Naive B cell (primary cell): ENCODE data around the gene LRRFIP1. TPM values are rescaled to one million over a fixed set of nuclear protein-coding genes. Genes with fewer than 3 reads are reported as not detected.

ENCODE experiments used
- ATAC-seq, 2 donors: fragments of 150-1000 bp; cut with Tn5 transposase; 2 replicates each; pipeline ENCODE4 v1.10.0; 2021; ENCODE audit warnings: low read depth in 2 of 2, mild to moderate bottlenecking in 2 of 2, moderate library complexity in 2 of 2
- DNase-seq: peaks from one replicate; pipeline ENCODE4 v3.0.0; 2022
- H3K27ac Mint-ChIP-seq, 6 donors: one replicate each; pipeline ENCODE4 v1.8.0; 2020 to 2022; ENCODE audit warnings: mild to moderate bottlenecking in 6 of 6, mixed read lengths in 6 of 6, moderate library complexity in 5 of 6, inconsistent platforms in 2 of 6
- H3K27me3 Mint-ChIP-seq, 3 donors: one replicate each; pipeline ENCODE4 v1.8.0; 2021 to 2022; ENCODE audit warnings: mixed read lengths in 3 of 3, mild to moderate bottlenecking in 1 of 3
- H3K36me3 Mint-ChIP-seq, 2 donors: one replicate each; pipeline ENCODE4 v1.8.0; 2020 to 2022; ENCODE audit warnings: mixed read lengths in 2 of 2, inconsistent platforms in 1 of 2, mild to moderate bottlenecking in 1 of 2
- H3K4me1 Mint-ChIP-seq, 3 donors: one replicate each; pipeline ENCODE4 v1.8.0; 2020 to 2022; ENCODE audit warnings: mixed read lengths in 3 of 3, inconsistent platforms in 1 of 3, mild to moderate bottlenecking in 1 of 3, moderate library complexity in 1 of 3
- H3K4me3 Mint-ChIP-seq, 8 donors: one replicate each; pipeline ENCODE4 v1.8.0; 2020 to 2022; ENCODE audit warnings: mild to moderate bottlenecking in 8 of 8, mixed read lengths in 8 of 8, moderate library complexity in 8 of 8, inconsistent platforms in 2 of 8
- H3K9me3 Mint-ChIP-seq, 7 donors: one replicate each; pipeline ENCODE4 v1.8.0; 2020 to 2022; ENCODE audit warnings: mixed read lengths in 7 of 7, mild to moderate bottlenecking in 5 of 7, inconsistent platforms in 2 of 7, moderate library complexity in 1 of 7
- polyA plus RNA-seq, 6 donors: library from polyadenylated mRNA; unstranded; fragments of 300-500 nt; fragmentation: Illumina TruSeq; gene quantifications; one replicate each; pipeline ENCODE4 v1.2.3, GENCODE V29; 2021; ENCODE audit warnings: low read depth in 6 of 6

The LRRFIP1 gene
- polyA plus RNA-seq, 6 donors from 2014 or later = 45.8 to 88.7 (median 68.2) TPM

- ATAC-seq (no peak), DNase-seq (no peak)
- peaks cover 38 to 49% (median 49%) of the 10 kb centered on the region in 3 donors for H3K4me1 Mint-ChIP-seq
- H3K36me3 Mint-ChIP-seq = no peaks in the 10 kb centered on the region
- H3K9me3 Mint-ChIP-seq = no peaks in the 10 kb centered on the region
- H3K4me3 Mint-ChIP-seq = no peak overlapping the region
- peak overlapping the region in 2 of 6 donors; percentile 6 to 15 for H3K27ac Mint-ChIP-seq
- no peaks in the 10 kb centered on the region for H3K27me3 Mint-ChIP-seq
Measured at GRCh38 chr2:237734905-237735623, 107.7 kb downstream of the LRRFIP1 start.

GRCh38 chr2:237735798-237736197, 108.4 kb downstream of the LRRFIP1 start:
- Mint-ChIP-seq H3K9me3 (no peaks in the 10 kb centered on the region), H3K27ac (peak overlapping the region in 3 of 6 donors; percentile 6 to 16 (median 13)), H3K4me3 (no peak overlapping the region), H3K36me3 (no peaks in the 10 kb centered on the region), H3K4me1 (peaks cover 44 to 49% (median 47%) of the 10 kb centered on the region in 3 donors), H3K27me3 (no peaks in the 10 kb centered on the region)
- no peak for ATAC-seq
- DNase-seq = no peak

GRCh38 chr2:237736783-237737182, 109.4 kb downstream of the LRRFIP1 start:
- DNase-seq (no peak), ATAC-seq (no peak)
- peak overlapping the region in 1 of 8 donors; percentile 55 for H3K4me3 Mint-ChIP-seq
- peaks cover 40 to 44% (median 43%) of the 10 kb centered on the region in 3 donors for H3K4me1 Mint-ChIP-seq
- peak overlapping the region in 3 of 6 donors; percentile 74 to 84 (median 83) for H3K27ac Mint-ChIP-seq
- no peaks in the 10 kb centered on the region for H3K36me3 Mint-ChIP-seq
- no peaks in the 10 kb centered on the region for H3K9me3 Mint-ChIP-seq
- H3K27me3 Mint-ChIP-seq = no peaks in the 10 kb centered on the region

- Mint-ChIP-seq H3K27me3 (no peaks in the 10 kb centered on the region), H3K27ac (peak overlapping the region in 4 of 6 donors; percentile 38 to 84 (median 61)), H3K4me3 (no peak overlapping the region), H3K36me3 (no peaks in the 10 kb centered on the region), H3K9me3 (no peaks in the 10 kb centered on the region), H3K4me1 (peaks cover 38 to 42% (median 39%) of the 10 kb centered on the region in 3 donors)
- ATAC-seq (no peak), DNase-seq (no peak)
Measured at GRCh38 chr2:237737196-237737865, 109.9 kb downstream of the LRRFIP1 start.

GRCh38 chr2:237738255-237738654, 110.9 kb downstream of the LRRFIP1 start:
- ATAC-seq = no peak
- peak overlapping the region in 3 of 6 donors; percentile 39 to 83 (median 82) for H3K27ac Mint-ChIP-seq
- H3K9me3 Mint-ChIP-seq = no peaks in the 10 kb centered on the region
- no peaks in the 10 kb centered on the region for H3K36me3 Mint-ChIP-seq
- H3K4me3 Mint-ChIP-seq = no peak overlapping the region
- no peak for DNase-seq
- peaks cover 40 to 45% (median 41%) of the 10 kb centered on the region in 3 donors for H3K4me1 Mint-ChIP-seq
- no peaks in the 10 kb centered on the region for H3K27me3 Mint-ChIP-seq

- peaks cover 42 to 50% (median 45%) of the 10 kb centered on the region in 3 donors for H3K4me1 Mint-ChIP-seq
- DNase-seq (no peak), ATAC-seq (no peak)
- no peaks in the 10 kb centered on the region for H3K27me3 Mint-ChIP-seq
- no peaks in the 10 kb centered on the region for H3K36me3 Mint-ChIP-seq
- peak overlapping the region in 2 of 6 donors; percentile 76 to 96 for H3K27ac Mint-ChIP-seq
- H3K9me3 Mint-ChIP-seq = no peaks in the 10 kb centered on the region
- H3K4me3 Mint-ChIP-seq = no peak overlapping the region
Measured at GRCh38 chr2:237739101-237739500, 111.7 kb downstream of the LRRFIP1 start.

- DNase-seq (no peak), ATAC-seq (no peak)
- Mint-ChIP-seq H3K4me3 (no peak overlapping the region), H3K27ac (peak overlapping the region in 5 of 6 donors; percentile 54 to 95 (median 64)), H3K36me3 (no peaks in the 10 kb centered on the region), H3K4me1 (peaks cover 50 to 56% (median 50%) of the 10 kb centered on the region in 3 donors), H3K27me3 (no peaks in the 10 kb centered on the region), H3K9me3 (no peaks in the 10 kb centered on the region)
Measured at GRCh38 chr2:237742191-237742590, 114.8 kb downstream of the LRRFIP1 start.

GRCh38 chr2:237742614-237743013, 115.2 kb downstream of the LRRFIP1 start:
- H3K9me3 Mint-ChIP-seq = no peaks in the 10 kb centered on the region
- ATAC-seq (no peak), DNase-seq (no peak)
- peak overlapping the region in 1 of 8 donors; percentile 36 for H3K4me3 Mint-ChIP-seq
- no peaks in the 10 kb centered on the region for H3K36me3 Mint-ChIP-seq
- H3K27ac Mint-ChIP-seq = peak overlapping the region in 5 of 6 donors; percentile 54 to 95 (median 78)
- no peaks in the 10 kb centered on the region for H3K27me3 Mint-ChIP-seq
- H3K4me1 Mint-ChIP-seq = peaks cover 48 to 56% (median 50%) of the 10 kb centered on the region in 3 donors

- Mint-ChIP-seq H3K9me3 (no peaks in the 10 kb centered on the region), H3K4me3 (peak overlapping the region in 1 of 8 donors; percentile 36), H3K27me3 (no peaks in the 10 kb centered on the region), H3K4me1 (peaks cover 44 to 52% (median 46%) of the 10 kb centered on the region in 3 donors), H3K27ac (peak overlapping the region; percentile 70 to 95 (median 92)), H3K36me3 (no peaks in the 10 kb centered on the region)
- no peak for DNase-seq
- ATAC-seq = no peak
Measured at GRCh38 chr2:237743024-237743423, 115.6 kb downstream of the LRRFIP1 start.

GRCh38 chr2:237743561-237744269, 116.3 kb downstream of the LRRFIP1 start:
- Mint-ChIP-seq H3K9me3 (no peaks in the 10 kb centered on the region), H3K36me3 (peaks cover 2 to 4% of the 10 kb centered on the region in 2 donors), H3K27me3 (no peaks in the 10 kb centered on the region), H3K4me3 (peak overlapping the region in 1 of 8 donors; percentile 12), H3K27ac (peak overlapping the region in 5 of 6 donors; percentile 57 to 94 (median 91)), H3K4me1 (peaks cover 43 to 51% (median 44%) of the 10 kb centered on the region in 3 donors)
- no peak for DNase-seq
- no peak for ATAC-seq

GRCh38 chr2:237744270-237744612, 116.9 kb downstream of the LRRFIP1 start:
- Mint-ChIP-seq H3K9me3 (no peaks in the 10 kb centered on the region), H3K4me3 (no peak overlapping the region), H3K27ac (peak overlapping the region in 3 of 6 donors; percentile 90 to 94 (median 91)), H3K4me1 (peaks cover 37 to 47% (median 44%) of the 10 kb centered on the region in 3 donors), H3K27me3 (no peaks in the 10 kb centered on the region), H3K36me3 (peaks cover 7 to 9% of the 10 kb centered on the region in 2 donors)
- DNase-seq (no peak), ATAC-seq (no peak)

- H3K36me3 Mint-ChIP-seq = peaks cover 12 to 14% of the 10 kb centered on the region in 2 donors
- ATAC-seq (peak; percentile 79 to 91), DNase-seq (peak; percentile 70)
- H3K27ac Mint-ChIP-seq = peak overlapping the region in 5 of 6 donors; percentile 57 to 91 (median 77)
- no peaks in the 10 kb centered on the region for H3K9me3 Mint-ChIP-seq
- H3K27me3 Mint-ChIP-seq = no peaks in the 10 kb centered on the region
- H3K4me1 Mint-ChIP-seq = peaks cover 33 to 47% (median 41%) of the 10 kb centered on the region in 3 donors
- H3K4me3 Mint-ChIP-seq = no peak overlapping the region
Measured at GRCh38 chr2:237744613-237745249, 117.3 kb downstream of the LRRFIP1 start.

GRCh38 chr2:237745250-237745613, 117.8 kb downstream of the LRRFIP1 start:
- Mint-ChIP-seq H3K4me1 (peaks cover 31 to 45% (median 37%) of the 10 kb centered on the region in 3 donors), H3K27ac (peak overlapping the region in 3 of 6 donors; percentile 57 to 91 (median 77)), H3K9me3 (no peaks in the 10 kb centered on the region), H3K27me3 (no peaks in the 10 kb centered on the region), H3K36me3 (peaks cover 14 to 17% of the 10 kb centered on the region in 2 donors), H3K4me3 (no peak overlapping the region)
- no peak for DNase-seq
- ATAC-seq = no peak
